ENCODE data around the gene AGTRAP.
A peak's percentile ranks its signal among the peaks of the same experiment; 100 is the strongest.

Gene AGTRAP

DNA sequence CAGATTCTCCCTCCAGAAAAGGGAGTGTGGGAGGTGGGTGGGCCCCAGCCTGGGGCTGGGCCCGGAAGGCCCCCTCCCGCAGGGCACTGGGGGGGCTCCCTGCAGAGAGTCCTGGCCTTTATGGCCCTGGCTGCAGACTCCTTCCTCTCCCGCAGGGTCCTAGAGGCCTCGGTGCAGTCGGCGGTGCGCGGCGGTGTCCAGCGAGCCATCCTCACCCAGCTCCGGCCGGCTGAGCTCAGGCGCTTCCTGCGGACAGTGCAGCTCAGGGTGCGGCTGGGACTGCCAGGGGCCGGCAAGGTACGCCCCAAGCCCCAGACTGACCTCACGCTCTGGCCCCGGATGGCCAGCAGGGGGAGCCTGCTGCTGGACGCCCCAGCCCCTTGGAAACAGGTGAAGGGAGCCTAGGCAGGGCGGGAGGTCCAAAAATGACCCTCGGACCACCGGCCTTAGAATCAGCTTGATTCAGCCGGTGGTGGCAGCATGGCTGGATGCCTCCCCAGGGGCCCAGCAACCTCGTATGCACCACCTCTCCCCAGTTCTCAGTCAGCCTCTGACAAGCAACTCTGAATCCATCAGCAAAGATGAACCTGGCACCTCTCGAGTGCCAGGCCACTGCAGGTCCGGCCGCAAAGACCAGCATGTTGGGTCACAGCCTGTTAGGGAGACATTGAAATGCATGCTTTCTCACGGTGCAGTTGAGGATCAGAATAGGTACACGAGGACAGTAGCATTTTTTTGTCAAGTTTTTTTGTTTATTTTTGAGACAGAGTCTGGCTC lies 49.2 kb downstream of the AGTRAP start:
- peak; percentile 16 to 59 (median 33) for DNase-seq

DNA sequence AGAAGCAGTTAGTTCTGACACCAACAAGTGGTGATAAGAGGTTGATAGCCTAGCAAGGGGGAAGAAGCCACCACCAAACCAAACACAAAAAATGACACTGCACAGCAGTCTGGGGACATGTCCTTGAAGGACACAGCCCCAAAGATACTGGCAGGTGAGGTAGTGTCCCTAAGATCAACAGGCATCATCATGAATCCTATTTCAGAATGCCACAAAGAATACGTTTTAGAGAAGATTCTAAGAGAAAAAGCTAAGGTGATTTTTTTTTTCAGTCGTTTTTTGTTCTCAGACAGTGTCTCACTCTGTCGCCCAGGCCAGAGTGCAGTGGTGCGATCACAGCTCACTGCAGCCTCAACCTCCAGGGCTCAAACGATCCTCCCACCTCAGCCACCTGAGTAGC lies 50.2 kb downstream of the AGTRAP start:
- no peak for DNase-seq

DNA sequence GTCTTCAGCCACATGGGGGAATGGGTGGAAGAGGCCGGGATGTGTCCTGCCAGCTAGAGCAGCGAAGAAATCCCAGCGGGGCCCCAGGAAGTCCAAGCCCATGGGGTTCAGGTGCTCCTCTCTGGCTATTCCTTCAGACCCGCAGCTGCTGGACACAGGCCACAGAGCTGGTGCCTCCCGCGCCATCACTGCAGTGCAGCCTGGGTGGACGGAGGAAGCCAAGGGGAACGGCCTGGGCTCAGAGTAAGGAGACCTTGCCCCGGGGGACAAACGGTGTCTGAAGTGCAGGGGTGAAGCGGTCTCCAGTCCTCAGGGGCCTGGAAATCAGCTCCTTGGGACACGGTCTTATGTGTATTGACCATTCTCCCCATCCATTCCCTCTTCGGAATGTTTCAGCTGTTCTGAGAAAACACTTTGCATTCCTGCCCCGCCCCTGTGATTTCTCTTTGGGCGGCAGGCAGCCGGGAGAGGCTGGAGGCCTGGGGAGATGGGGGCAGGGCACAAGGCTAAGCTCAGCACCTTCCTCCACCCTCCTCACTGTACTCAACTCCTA lies 51.4 kb downstream of the AGTRAP start:
- DNase-seq: peak in 1 of 3 experiments; percentile 16

DNA sequence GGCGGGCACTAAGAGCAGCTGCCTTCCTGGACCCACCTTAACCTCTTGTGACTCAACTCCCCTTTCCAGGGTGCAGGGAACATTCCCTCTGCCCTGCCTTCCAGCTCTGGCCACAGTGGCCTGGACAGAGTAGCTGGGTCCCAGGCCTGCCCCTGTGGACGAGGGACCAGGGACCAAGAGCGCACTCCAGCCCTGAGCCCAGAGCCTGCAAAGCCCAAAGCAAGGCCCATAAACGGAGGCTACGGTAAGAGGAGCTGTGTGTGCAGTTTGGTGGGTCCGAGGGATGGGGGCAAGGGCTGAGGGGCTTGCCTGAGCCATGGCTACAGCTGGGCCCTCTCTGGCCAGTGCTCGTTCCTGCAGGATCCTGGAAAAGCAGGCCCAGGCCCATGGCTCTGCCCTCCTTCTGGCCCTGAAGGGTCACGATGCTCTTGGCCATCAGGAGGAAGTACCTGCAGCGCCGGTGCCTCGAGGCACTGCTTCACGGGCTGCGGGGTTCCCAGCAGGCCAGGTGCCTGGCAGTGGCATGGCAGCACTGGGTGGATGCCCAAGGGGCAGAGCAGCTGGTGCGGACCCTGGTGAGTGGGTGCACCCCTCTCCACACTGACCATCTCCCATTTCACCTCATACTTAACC lies 52.0 kb downstream of the AGTRAP start:
- DNase-seq: no peak

DNA sequence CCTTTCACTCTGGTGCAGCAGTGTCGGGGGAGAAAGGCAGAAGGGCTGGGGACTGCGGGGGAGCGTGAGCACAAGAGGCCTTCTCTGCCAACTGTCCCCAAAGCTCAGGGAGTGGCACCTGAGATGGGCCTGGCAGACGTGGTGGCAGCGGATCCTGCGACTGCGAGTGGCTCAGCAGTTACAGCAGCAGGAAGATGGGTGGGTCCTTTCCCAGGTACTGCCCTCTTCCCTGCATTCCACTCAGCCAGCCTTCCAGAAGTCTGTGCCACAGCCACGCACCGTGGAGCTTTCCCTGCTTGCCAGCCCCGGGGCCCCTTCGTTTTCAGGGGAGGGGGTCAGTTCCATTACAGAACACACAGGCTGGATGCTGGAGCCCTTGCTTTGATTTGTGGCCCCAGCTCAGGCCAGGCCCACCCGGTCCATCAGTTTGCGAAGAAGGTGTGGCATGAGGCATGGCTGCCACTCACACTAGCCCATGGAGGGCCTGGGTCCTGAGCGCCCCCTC lies 52.7 kb downstream of the AGTRAP start:
- no peak for DNase-seq

DNA sequence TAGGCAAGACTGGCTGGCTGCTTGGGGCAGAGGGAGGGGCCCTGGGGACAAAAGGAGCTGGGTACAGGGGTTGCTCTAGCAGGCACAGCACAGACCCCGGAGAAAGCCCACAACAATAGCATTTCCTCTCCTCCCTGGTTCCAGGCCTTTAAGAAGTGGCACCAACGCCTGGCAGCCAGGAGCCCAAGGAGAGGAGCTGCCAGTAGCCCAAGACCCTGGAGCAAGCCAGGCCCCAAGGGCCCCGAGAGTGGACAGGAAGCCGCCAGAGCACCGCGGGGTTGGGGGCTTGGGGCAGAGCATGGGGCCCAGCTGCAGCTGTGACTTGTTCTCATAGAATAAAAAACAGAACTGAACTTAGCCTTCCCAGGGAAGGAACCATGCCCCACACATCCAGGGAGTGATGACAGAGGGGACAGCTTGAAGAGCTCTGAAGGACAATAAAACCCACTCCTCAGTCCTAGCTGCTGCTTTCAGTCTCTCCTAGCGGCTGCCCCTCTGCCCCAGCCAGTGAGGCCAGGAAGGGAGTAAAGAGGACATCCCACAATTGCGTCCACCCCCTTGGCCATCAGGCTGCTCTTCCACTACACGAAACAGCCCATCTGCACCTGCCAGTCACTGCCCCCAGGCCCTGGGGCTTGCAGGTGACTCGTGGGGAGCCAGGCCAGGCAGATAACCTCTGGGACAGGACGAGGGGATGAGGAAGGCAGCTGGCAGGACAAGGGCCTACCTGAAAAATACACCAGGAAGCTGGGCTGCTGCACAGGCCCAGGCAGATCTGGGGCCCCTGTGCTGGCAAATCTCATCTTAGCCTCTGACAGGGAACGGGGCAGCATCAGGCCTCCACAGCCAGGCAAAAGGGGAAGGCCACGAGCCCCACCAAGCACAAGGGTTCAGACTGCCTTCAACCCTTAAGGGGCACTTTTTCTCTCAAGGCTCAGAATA lies 53.5 kb downstream of the AGTRAP start:
- no peak for DNase-seq

DNA sequence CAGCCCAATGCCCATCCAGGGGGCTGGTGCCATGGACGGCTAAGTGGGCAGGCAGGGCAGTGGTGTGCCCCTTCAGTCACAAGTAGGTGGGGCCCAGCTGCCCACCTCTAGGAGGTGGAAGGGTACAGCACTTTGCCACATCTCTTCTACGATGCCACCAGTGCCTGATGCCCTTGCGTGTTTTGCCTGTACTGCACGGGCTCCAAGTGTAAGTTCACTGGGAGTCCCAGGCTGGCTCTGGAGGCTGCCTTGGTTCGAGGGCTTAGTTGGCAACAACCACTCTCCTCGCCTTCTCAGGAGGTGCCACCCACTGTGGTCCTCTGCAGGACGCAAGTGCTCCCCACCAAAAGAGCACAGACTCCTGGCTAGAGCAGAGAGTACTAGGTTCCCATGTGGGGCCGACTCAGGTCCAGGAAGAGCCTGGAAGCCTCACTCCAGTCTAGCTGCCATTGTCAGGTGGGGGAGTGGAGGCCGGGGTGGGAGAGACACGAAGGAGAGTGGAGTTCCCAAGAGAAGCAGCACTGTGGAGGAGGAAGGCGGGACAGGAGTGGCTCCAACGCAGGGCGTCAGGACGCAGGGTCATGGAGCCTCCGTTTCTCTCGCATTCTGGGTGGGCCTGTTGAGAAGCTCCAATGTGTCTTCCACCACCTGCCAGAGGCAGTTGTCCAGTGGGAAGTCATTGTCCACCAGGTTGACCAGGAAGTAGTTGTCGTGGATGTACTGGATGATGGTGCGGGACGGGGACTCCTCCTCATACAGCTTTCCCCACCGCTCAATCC lies 54.4 kb downstream of the AGTRAP start:
- DNase-seq: no peak

DNA sequence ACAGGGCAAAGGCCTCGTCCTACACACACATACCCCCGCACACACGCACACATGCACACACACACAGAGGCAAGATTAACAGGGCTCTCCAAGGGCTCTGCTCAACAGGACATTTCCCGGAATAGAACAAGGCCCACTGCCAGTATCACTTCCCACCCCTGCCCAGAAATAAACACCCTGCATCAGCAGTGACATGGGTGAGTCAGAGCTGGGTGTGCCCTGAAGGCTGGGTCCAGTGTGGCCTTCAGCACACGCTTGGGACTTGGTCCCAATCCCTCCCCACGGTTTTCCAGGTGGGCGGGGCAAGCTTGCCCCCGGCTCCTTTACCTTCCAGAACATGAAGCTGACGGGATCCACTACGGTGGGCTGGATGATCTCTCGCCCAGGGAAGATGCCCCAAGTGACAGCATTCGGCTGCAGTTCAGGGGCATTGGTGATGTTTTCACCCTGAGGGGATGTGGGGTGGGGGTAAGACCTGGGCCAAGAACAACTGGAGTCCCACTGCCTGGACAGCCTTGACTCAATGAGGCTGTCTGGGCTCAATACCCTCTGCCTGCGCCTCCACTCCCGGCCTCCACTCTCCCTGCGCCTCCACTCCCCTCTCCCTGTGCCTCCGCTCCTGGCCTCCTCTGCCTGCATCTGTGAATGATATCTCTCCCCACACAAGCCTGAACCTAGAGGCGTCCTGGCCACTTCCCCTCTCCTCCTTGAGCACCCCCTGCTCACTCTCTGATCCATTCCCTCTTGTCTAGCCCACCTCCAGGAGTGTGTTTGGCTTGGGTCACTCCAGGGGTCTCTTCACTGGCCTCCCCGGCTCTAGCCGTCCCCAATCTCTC lies 55.2 kb downstream of the AGTRAP start:
- no peak for DNase-seq

DNA sequence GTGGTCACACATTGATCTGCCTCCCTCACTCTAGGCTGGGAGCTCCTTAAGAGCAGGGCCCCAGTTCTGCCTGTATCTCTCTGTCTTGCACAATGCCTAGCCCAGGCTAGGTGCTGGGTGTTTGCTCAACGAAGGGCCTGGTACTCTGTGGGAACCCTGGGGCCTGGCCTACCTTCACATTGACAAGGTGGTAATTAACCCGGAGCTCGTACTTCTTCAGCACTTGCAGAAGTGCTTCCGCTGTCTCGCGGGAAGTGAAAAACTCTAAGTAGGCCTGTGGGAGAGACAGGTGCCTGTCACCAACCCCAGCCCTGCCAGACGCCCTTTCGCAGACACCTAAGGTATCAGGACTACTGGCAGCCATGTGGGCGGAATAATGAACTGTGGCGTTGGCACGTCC lies 56.2 kb downstream of the AGTRAP start:
- peak in 1 of 3 experiments; percentile 14 for DNase-seq

DNA sequence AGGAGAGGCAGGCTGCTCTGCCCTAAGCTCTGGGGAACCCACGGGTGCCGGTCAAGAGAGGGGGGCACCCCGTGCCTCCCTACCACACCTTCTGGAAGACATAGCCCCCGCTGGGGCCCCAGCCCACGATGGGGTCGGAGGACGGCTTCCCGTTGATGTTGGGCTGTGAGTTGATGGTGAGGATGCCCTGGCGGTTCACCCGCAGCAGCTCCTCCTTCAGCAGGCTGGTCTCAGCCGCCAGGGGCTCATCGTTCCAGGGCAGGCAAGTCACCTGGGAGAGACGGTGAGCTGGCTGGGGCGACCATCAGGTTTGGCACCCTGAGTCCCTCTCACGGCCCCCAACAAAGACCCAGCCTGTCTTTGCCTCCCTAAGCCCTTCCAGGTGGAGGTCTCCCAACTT lies 57.9 kb downstream of the AGTRAP start:
- DNase-seq: no peak

DNA sequence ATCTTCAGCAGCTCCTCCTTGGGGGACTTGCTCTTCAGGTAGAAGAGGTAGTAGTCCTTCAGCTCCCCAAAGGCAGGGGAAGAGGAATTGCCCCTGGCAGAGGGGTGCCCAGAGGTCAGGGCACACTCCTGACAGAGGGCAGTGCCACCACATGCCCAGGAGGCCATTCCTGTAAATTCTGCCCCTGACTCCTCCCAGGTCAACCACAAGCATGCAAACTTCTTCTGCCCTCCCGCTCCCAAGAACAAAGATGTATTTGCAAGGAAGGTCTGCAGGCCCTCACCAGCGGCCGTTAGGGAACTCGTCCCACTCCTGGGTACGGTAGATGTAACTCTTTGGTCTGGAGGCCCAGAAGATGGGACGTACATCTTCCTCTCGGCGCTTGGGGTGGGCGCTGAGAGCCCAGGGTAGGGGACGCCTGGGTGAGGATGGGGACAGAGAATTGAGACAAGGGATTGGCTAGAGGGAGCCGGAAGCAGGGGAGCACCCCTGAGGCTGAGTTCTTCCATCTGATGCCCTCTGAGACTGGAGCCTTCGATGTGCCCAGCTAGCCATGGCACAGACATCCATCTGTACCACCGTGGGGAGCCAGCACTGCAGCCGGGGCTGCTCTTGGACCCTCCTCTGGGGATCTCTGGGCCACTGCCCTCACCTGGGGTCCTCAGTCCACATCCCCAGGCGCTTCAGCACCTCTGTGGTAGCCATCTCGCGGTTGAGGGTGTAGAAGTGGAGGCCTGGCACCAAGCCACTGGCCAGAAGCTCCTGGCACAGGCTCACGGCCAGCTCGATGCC lies 58.7 kb downstream of the AGTRAP start:
- no peak for DNase-seq

DNA sequence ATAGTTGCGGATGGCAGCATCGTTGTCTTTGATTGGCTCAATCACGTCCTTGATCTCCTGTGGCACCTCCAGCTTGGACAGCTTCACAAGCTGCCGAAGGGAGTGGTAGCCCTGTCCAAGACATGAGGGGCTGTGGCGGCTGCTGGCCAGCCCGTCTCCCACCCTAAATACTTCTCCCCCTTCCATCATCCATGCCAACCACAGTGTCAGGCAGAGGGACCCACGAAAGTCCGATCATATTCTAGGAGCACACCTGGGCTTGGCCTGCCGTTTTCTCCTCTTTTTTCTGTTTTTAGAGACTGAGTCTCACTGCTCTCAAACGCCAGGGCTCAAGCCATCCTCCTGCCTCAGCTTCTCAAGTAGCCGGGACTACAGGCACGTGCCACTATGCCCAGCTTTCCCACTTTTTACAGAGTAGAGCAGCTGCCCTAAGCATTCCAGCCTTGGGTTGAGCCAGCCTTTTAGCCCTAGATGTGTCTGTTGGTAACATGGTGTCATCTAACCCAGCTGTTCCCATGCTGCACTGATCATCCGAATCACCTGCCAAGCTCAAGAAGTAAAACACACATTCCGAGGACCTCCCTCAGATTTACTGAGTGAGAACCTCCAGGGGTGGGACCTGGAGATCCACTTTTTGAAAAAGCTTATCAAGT lies 59.4 kb downstream of the AGTRAP start:
- no peak for DNase-seq

DNA sequence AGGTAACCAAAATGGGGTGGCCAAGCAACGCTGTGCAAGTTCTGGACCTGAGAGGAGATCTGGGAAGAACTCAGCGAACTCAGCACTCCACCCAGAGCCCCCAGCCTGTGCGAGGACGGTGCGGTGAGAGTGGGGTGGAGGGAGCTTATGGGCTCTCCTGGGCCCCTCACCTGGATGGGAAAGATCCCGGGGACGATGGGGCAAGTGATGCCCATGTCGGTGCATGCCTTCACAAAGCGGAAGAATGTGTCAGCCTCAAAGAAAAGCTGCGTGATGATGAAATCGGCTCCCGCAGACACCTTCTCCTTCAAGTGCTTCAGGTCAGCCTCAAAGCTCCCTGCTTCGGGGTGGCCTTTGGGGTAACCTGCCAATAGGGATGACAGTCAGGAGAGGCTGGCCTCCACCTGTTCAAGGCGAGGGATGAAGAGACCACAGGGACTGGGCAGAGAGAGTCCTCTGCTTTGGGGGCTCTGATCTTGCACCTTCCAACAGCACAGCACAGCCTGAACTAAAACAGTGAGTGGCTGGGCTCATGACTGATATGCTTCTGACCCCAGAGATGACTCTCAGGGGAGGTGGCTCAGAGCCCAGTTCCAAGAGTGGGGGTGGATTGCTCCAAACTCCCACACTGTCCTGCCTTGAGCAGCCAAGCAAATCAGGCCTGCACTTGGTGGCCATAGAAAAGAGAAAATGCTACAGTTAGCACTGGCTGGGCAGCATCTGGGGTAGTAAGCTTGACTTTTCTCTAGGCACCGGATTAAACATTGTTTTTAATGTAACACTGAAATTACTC lies 60.3 kb downstream of the AGTRAP start:
- DNase-seq: no peak

DNA sequence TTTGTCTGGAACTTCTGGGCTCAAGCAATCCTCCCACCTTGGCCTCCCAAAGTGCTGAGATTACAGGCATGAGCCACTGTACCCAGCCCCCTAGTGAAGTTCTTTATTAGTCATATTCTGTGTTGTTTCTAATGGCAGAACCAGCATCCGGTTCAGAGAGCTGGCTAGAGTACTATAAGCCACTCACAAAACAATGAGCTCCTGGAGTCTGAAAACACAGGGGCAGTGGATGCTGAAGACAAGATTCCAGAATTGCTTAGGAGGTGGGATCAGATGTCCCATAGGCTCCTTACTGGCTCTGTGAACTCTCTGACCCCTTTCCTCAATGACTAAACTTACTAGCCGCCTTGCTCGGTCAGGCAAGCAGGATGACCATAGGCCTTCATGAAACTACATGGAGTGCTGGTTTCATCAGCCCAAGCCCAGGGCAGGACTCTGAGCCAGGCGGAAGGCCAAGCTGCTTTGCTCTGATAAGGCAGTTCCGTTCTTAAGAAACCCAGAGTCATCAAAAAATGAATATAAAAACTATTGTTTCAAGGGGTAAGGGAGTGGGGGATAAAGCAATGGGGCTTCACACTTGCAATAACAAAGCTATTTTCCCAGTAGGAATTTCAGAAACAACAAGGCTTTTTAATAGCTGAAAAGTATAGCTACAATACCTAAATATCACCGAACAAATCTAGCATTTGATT lies 61.7 kb downstream of the AGTRAP start:
- no peak for DNase-seq

DNA sequence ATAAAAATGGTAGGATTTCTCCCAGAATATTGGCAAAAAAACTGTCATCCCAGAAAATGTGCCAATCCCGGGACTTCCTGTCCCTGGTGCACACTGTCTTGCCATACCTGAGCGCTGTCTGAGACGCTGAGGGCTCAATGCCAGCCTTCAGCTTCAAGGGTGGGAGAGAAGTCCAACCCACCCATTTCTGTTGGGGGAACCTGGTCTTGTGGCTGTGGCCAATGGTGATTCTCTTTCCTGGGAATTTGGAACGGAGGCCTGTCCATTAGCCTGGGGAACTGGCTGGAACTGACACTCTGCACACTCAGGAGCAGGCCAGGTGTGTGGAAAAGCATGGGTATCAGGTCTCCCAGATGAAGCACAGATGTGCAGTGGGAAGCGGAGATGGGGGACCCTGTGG lies 63.2 kb downstream of the AGTRAP start:
- no peak for DNase-seq

DNA sequence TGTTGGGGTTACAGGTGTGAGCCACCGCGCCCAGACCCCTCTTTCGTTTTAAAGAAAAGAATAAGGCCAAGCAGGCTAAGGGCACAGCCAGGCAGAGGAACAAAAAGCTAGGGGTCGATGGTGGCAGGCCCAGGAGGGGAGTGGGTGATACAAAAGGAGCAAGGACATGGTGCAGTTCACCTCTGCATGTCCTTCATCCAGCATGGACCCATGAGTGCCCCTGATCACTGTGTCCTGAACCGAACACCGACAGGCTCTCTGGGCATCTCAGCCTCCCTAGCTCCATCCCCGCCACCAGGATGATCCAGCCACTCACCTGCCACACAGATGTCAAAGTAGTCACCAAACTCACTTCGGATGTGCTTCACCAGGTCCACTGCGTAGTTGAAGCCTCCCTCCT lies 64.0 kb downstream of the AGTRAP start:
- DNase-seq: no peak

DNA sequence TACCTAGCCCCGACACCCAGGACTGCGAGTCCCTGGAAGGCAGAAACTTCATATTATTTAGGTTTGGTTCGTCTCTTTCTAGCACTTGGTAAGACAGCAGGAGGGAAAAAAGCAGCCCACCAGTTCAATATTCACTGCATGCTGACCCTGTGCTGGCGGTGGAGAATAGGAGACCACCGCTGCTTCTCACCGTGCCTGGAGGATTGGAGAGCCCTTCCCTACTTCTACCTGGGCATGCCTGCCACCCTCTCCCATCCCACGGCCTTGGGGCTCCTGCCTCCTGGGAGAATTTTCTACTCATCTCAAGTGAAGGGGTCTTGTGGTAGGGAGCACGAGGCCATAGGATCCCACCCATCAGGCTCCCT lies 64.4 kb downstream of the AGTRAP start:
- DNase-seq: no peak

Measured in NCI-H1417 (cell line).